Thyroid gland (tissue), 4 donors: Measurements from ENCODE around the gene ZNF138.
A peak's percentile ranks its signal among the peaks of the same experiment; 100 is the strongest.

ENCODE experiments used
- POLR2A ChIP-seq, 2 donors: fragments of 450-650 bp; IDR thresholded peaks; one replicate each; pipeline ENCODE4 v1.6.1; 2017; ENCODE audit warnings: antibody characterized with exemption in 2 of 2, mild to moderate bottlenecking in 2 of 2, moderate library complexity in 1 of 2
- TF ChIP-seq, protein P1 (sequence below), 6 experiments: fragments of 200-600 bp in 3 of 6; fragments of 450-650 bp in 3 of 6; sonication (generic) in 3 of 6; IDR thresholded peaks; one replicate each; pipeline ENCODE4 v1.5.1; 2016 to 2019; ENCODE audit warnings: antibody characterized with exemption in 6 of 6, mild to moderate bottlenecking in 2 of 6, inconsistent platforms in 1 of 6, moderate library complexity in 1 of 6

DNA sequence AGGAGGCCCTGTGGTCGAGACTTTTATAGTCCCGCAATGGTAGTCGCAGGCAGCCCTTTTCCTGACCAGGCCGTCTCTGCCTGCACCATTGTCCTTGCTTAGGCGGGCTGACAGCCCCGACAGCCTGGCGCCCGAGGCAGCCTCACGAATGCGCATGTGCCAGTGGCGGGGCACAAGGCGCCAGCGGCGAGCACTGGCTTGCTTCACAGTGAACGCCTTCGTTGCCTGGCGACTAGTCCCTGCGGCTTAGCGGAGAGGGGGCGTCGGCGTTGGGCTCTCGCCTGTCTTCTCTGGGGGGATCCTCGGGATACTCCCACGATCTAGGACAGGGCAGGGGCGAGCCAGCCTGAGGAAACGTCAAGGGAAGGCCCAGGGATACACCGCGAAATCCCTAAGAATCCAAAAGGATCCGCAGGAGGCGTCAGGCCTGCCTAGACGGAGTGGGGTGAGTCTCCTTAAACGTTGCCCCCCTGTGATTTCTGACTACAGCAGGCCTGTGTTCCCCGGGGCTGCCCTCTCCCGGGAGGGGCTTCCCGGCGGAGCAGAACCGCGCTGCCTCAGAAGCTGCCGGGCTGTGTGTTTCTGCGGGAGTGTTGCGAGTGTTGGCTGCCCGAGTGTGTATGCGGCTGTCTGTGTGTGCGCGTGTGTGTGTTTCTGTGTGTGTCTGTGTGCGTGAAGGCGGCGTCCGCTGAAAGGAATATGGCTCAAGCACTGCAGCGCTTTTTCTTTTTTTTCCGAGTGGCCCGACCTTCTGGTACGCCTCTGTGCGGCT is 88.3 kb downstream of the ZNF138 start:
- TF ChIP-seq, protein P1, sequence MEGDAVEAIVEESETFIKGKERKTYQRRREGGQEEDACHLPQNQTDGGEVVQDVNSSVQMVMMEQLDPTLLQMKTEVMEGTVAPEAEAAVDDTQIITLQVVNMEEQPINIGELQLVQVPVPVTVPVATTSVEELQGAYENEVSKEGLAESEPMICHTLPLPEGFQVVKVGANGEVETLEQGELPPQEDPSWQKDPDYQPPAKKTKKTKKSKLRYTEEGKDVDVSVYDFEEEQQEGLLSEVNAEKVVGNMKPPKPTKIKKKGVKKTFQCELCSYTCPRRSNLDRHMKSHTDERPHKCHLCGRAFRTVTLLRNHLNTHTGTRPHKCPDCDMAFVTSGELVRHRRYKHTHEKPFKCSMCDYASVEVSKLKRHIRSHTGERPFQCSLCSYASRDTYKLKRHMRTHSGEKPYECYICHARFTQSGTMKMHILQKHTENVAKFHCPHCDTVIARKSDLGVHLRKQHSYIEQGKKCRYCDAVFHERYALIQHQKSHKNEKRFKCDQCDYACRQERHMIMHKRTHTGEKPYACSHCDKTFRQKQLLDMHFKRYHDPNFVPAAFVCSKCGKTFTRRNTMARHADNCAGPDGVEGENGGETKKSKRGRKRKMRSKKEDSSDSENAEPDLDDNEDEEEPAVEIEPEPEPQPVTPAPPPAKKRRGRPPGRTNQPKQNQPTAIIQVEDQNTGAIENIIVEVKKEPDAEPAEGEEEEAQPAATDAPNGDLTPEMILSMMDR (IDR thresholded peaks at IDR 0.05) = no peak
- TF ChIP-seq POLR2A (IDR thresholded peaks at IDR 0.05) = peak in 1 of 2 donors; percentile 46
